IMR-90 (cell line): ENCODE data around the gene KRT222. TPM values are rescaled to one million over a fixed set of nuclear protein-coding genes. Genes with fewer than 3 reads are reported as not detected.

Experiments used
- ATAC-seq: fragments of 200-7000 bp; cut with Tn5 transposase; 2 replicates; pipeline ENCODE4 v1.9.1; 2020; ENCODE audit warnings: low read depth, mild to moderate bottlenecking, moderate library complexity
- BruUV-seq: library from RNA; stranded (reverse); fragments of 400-500 nt; replicated peaks from 2 replicates; lab custom pipeline; 2021; lab: Mats Ljungman, UMichigan
- CTCF ChIA-PET: fragments of 300-600 bp; formaldehyde crosslinking; extraction: SDS; loops from one replicate; lab custom pipeline; 2021; ENCODE audit warnings: antibody characterized with exemption; lab: Yijun Ruan, JAX
- POLR2A ChIA-PET: fragments of 300-600 bp; sonication (Branson Sonifier 250); formaldehyde crosslinking; loops from one replicate; lab custom pipeline; 2022; ENCODE audit warnings: antibody characterized with exemption; ENCODE audit not compliant: unreplicated experiment; lab: Charles Lee
- DNase-seq: peaks from one replicate; pipeline ENCODE4 v3.0.0; 2013
- H2AFZ ChIP-seq: replicated peaks from 2 replicates; pipeline ENCODE3; 2013; ENCODE audit warnings: low read length, mild to moderate bottlenecking; ENCODE audit not compliant: poor library complexity
- H2AK5ac ChIP-seq: 2 replicates; pipeline ENCODE4 v1.6.1; 2013; ENCODE audit warnings: low read depth, low read length, inconsistent platforms
- H2AK9ac ChIP-seq: replicated peaks from 2 replicates; pipeline ENCODE3; 2013; ENCODE audit warnings: mild to moderate bottlenecking, low read depth, low read length, moderate library complexity; ENCODE audit not compliant: poor library complexity
- H2BK120ac ChIP-seq: 2 replicates; pipeline ENCODE4 v1.6.1; 2013; ENCODE audit warnings: low read depth, low read length, inconsistent platforms
- H2BK15ac ChIP-seq: 3 replicates; pipeline ENCODE4 v1.6.1; 2013; ENCODE audit warnings: low read depth, low read length, inconsistent platforms
- H2BK20ac ChIP-seq: 2 replicates; pipeline ENCODE4 v1.6.1; 2013; ENCODE audit warnings: low read depth, mild to moderate bottlenecking, inconsistent platforms, low read length, moderate library complexity
- H2BK5ac ChIP-seq: 2 replicates; pipeline ENCODE4 v1.6.1; 2013; ENCODE audit warnings: mild to moderate bottlenecking, low read depth, low read length, inconsistent platforms; ENCODE audit not compliant: poor library complexity, severe bottlenecking
- H3K14ac ChIP-seq: replicated peaks from 2 replicates; pipeline ENCODE4 v1.6.1; 2013; ENCODE audit warnings: low read depth, low read length, inconsistent platforms
- H3K18ac ChIP-seq: 2 replicates; pipeline ENCODE4 v1.6.1; 2013; ENCODE audit warnings: low read depth, low read length, control low read depth
- H3K23ac ChIP-seq: 2 replicates; pipeline ENCODE4 v1.6.1; 2013; ENCODE audit warnings: low read depth, low read length, inconsistent platforms
- H3K27ac ChIP-seq: 2 replicates; pipeline ENCODE4 v1.5.1; 2013; ENCODE audit warnings: mild to moderate bottlenecking, control low read depth, low read length; ENCODE audit not compliant: insufficient read depth
- H3K27me3 ChIP-seq: 2 replicates; pipeline ENCODE4 v1.6.1; 2013; ENCODE audit warnings: low read length; ENCODE audit not compliant: control insufficient read depth, insufficient read depth
- H3K36me3 ChIP-seq: 2 replicates; pipeline ENCODE4 v1.6.1; 2013; ENCODE audit warnings: low read length, mixed read lengths; ENCODE audit not compliant: control insufficient read depth, insufficient read depth
- H3K4ac ChIP-seq: 2 replicates; pipeline ENCODE4 v1.6.1; 2013; ENCODE audit warnings: low read depth, low read length, inconsistent platforms
- H3K4me1 ChIP-seq: 2 replicates; pipeline ENCODE4 v1.6.1; 2013; ENCODE audit warnings: low read length, mixed read lengths; ENCODE audit not compliant: control insufficient read depth, insufficient read depth
- H3K4me2 ChIP-seq: 2 replicates; pipeline ENCODE4 v1.6.1; 2013; ENCODE audit warnings: low read depth, mild to moderate bottlenecking, control low read depth, low read length, moderate library complexity
- H3K4me3 ChIP-seq: 2 replicates; pipeline ENCODE4 v1.5.1; 2013; ENCODE audit warnings: low read depth, mild to moderate bottlenecking, control low read depth, low read length, moderate library complexity; ENCODE audit not compliant: insufficient read depth
- H3K56ac ChIP-seq: 2 replicates; pipeline ENCODE4 v1.6.1; 2013; ENCODE audit warnings: low read length, inconsistent platforms; ENCODE audit not compliant: insufficient read depth; ENCODE audit errors: extremely low read depth
- H3K79me1 ChIP-seq, 2 experiments: 2 replicates each; pipeline ENCODE4 v1.6.1; 2013; ENCODE audit warnings: low read length in 2 of 2, inconsistent platforms in 1 of 2, low read depth in 1 of 2
- H3K9ac ChIP-seq: 2 replicates; pipeline ENCODE4 v1.6.1; 2013; ENCODE audit warnings: low read depth, low read length, control low read depth
- H3K9me1 ChIP-seq: 2 replicates; pipeline ENCODE4 v1.6.1; 2013; ENCODE audit warnings: low read length, inconsistent platforms; ENCODE audit not compliant: insufficient read depth
- H3K9me3 ChIP-seq: 2 replicates; pipeline ENCODE4 v1.6.1; 2013; ENCODE audit warnings: low read length; ENCODE audit not compliant: control insufficient read depth, insufficient read depth
- H4K20me1 ChIP-seq: 2 replicates; pipeline ENCODE4 v1.6.1; 2013; ENCODE audit warnings: low read length, inconsistent platforms; ENCODE audit not compliant: insufficient read depth
- H4K5ac ChIP-seq: 2 replicates; pipeline ENCODE4 v1.6.1; 2013; ENCODE audit warnings: mild to moderate bottlenecking, low read depth, low read length, control low read depth
- H4K8ac ChIP-seq, 2 experiments: 2 replicates each; pipeline ENCODE4 v1.6.1; 2013; ENCODE audit warnings: low read depth in 2 of 2, low read length in 2 of 2, control low read depth in 1 of 2, inconsistent platforms in 1 of 2
- H4K91ac ChIP-seq: 2 replicates; pipeline ENCODE4 v1.6.1; 2013; ENCODE audit warnings: low read depth, low read length, inconsistent platforms; ENCODE audit not compliant: insufficient read depth
- BHLHE40 ChIP-seq: fragments of 150-350 bp; IDR thresholded peaks from 2 replicates; pipeline ENCODE4 v1.6.1; 2016; ENCODE audit warnings: mild to moderate bottlenecking, low read depth, low read length
- CEBPB ChIP-seq: IDR thresholded peaks from 2 replicates; pipeline ENCODE4 v1.6.1; 2012; ENCODE audit warnings: low read depth, low read length, improper control_type of control experiment
- CHD1 ChIP-seq: IDR thresholded peaks from 2 replicates; pipeline ENCODE4 v1.6.1; 2012; ENCODE audit warnings: low read depth, low read length, improper control_type of control experiment
- FOS ChIP-seq: fragments of 150-350 bp; IDR thresholded peaks from 2 replicates; pipeline ENCODE4 v1.6.1; 2016; ENCODE audit warnings: low read depth, low read length
- MAFK ChIP-seq: IDR thresholded peaks from 2 replicates; pipeline ENCODE4 v1.6.1; 2012; ENCODE audit warnings: low read depth, low read length, improper control_type of control experiment
- MAZ ChIP-seq: IDR thresholded peaks from 2 replicates; pipeline ENCODE4 v1.6.1; 2012; ENCODE audit warnings: low read depth, mild to moderate bottlenecking, low read length, improper control_type of control experiment, moderate library complexity, borderline replicate concordance
- MXI1 ChIP-seq: IDR thresholded peaks from 2 replicates; pipeline ENCODE4 v1.6.1; 2012; ENCODE audit warnings: low read depth, mild to moderate bottlenecking, low read length, moderate library complexity, borderline replicate concordance
- NFE2L2 ChIP-seq: fragments of 150-350 bp; IDR thresholded peaks from 2 replicates; pipeline ENCODE4 v1.6.1; 2016; ENCODE audit warnings: low read depth, mild to moderate bottlenecking, low read length
- POLR2A ChIP-seq: IDR thresholded peaks from 2 replicates; pipeline ENCODE4 v1.6.1; 2012; ENCODE audit warnings: mild to moderate bottlenecking, low read depth, low read length
- RAD21 ChIP-seq: IDR thresholded peaks from 2 replicates; pipeline ENCODE4 v1.6.1; 2012; ENCODE audit warnings: low read length, improper control_type of control experiment
- RCOR1 ChIP-seq: IDR thresholded peaks from 2 replicates; pipeline ENCODE4 v1.6.1; 2012; ENCODE audit warnings: mild to moderate bottlenecking, low read length, improper control_type of control experiment; ENCODE audit not compliant: insufficient replicate concordance
- RFX5 ChIP-seq: IDR thresholded peaks from 2 replicates; pipeline ENCODE4 v1.8.0; 2012; ENCODE audit warnings: low read depth, mild to moderate bottlenecking, low read length, moderate library complexity
- SMC3 ChIP-seq: fragments of 150-350 bp; IDR thresholded peaks from 2 replicates; pipeline ENCODE4 v1.6.1; 2016; ENCODE audit warnings: low read depth, mild to moderate bottlenecking, antibody characterized with exemption, low read length, moderate library complexity
- WGBS, 2 experiments: methylation state at CpG; one replicate each; pipeline versions ENCODE4 v1.1.5 to v1.1.7; 2013; ENCODE audit warnings: missing lambda C conversion rate in 2 of 2; ENCODE audit not compliant: insufficient read length in 1 of 2; ENCODE audit errors: extremely low coverage in 2 of 2; 5-methylcytosine and 5-hydroxymethylcytosine counted together
- dilution Hi-C: fragments of 300-500 bp; cut with HindIII; formaldehyde crosslinking; loops from one replicate; pipeline ENCODE4 v1.14.3; 2018; ENCODE audit warnings: low sequenced_read_pairs; ENCODE audit not compliant: unreplicated experiment
- in situ Hi-C: fragments of 300-500 bp; cut with MboI; formaldehyde crosslinking; loops from 3 replicates; pipeline ENCODE4 v1.14.3; 2019; ENCODE audit warnings: low sequenced_read_pairs, inconsistent platforms, mixed read lengths
- intact Hi-C: fragments of 100-400 bp; cut with micrococcal nuclease; formaldehyde crosslinking; loops from 2 replicates; pipeline ENCODE4 v1.10.0; 2022
- polyA plus RNA-seq, 3 experiments: library from polyadenylated mRNA; depleted of rRNA; stranded (reverse); fragments of >200 nt; gene quantifications; 2 replicates each; pipeline ENCODE4 v1.2.3, GENCODE V29; 2012; ENCODE audit warnings: low replicate concordance in 1 of 3
- total RNA-seq: library from RNA; depleted of rRNA; stranded (reverse); fragments of >200 nt; gene quantifications from 2 replicates; pipeline ENCODE4 v1.2.3, GENCODE V29; 2012
- TF ChIP-seq, protein P1 (sequence below): fragments of 150-350 bp; IDR thresholded peaks from 2 replicates; pipeline ENCODE4 v1.6.1; 2017; ENCODE audit warnings: mild to moderate bottlenecking, antibody characterized with exemption, low read length, low read depth
- TF ChIP-seq, protein P2 (sequence below): fragments of 150-350 bp; IDR thresholded peaks from 2 replicates; pipeline ENCODE4 v1.6.1; 2016; ENCODE audit warnings: low read depth, mild to moderate bottlenecking, low read length, moderate library complexity, borderline replicate concordance
- TF ChIP-seq, protein P3 (sequence below): conservative IDR thresholded peaks from 2 replicates; pipeline ENCODE4 v1.5.1; 2012; ENCODE audit warnings: mild to moderate bottlenecking, low read depth, low read length, improper control_type of control experiment

The KRT222 gene
- total and polyA plus RNA-seq, 2 of the 4 experiments (the other 2 are of a cell fraction) = not detected

DNA sequence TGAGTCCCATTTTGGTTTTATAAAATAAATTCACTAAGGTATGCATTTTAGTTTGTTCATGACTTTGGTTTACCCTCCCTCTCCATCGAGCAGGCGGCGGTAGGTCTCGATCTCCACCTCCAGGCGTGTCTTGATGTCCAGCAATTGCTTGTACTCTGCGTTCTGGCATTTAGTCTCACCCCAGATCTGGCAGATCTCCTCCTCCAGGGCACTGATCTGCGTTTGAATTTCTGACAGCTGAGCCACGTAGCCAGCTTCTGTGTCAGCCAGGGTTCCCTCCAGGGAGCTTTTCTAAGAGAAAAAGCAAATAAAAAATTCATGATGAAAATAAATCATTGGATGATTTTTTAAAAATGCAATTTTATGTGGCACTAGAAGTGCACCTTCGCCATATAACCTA, 34.4 kb upstream of the KRT222 start:
- no peaks in the 10 kb centered on the region for H3K79me1 ChIP-seq
- CTCF ChIA-PET = no interaction called here

More for the DNA sequence above, 34.4 kb upstream of the KRT222 start:
- no peaks in the 10 kb centered on the region; the same call in 1 of the 2 replicates for H3K9me3 ChIP-seq
- H4K20me1 ChIP-seq = no peaks in the 10 kb centered on the region
- no peak overlapping the region for H2BK20ac ChIP-seq
- H2AK5ac ChIP-seq = no peak overlapping the region
- H3K9me1 ChIP-seq = no peaks in the 10 kb centered on the region
- no peaks in the 10 kb centered on the region for H3K4me1 ChIP-seq
- no peak overlapping the region for H3K56ac ChIP-seq
- no peak overlapping the region for H2BK15ac ChIP-seq
- no peak overlapping the region for H3K23ac ChIP-seq
- no peak overlapping the region for H3K4ac ChIP-seq
- no peak overlapping the region for H2AK9ac ChIP-seq
- POLR2A ChIA-PET = no interaction called here
- no peak overlapping the region for H4K91ac ChIP-seq
- no peak overlapping the region for H4K8ac ChIP-seq
- H2BK5ac ChIP-seq = no peak overlapping the region
- H3K4me3 ChIP-seq = no peak overlapping the region
- in situ Hi-C loops (no loop called here), dilution Hi-C loops (no loop called here), intact Hi-C loops (no loop called here)
- H3K36me3 ChIP-seq = no peaks in the 10 kb centered on the region
- WGBS, 2 experiments = 40% methylated on average over 1 of the region's 9 CpGs; no CpG with 5 or more reads in 1 of the 2 experiments
- no TSS peak for BruUV-seq
- peaks cover 61% of the 10 kb centered on the region for H3K27me3 ChIP-seq
- TF ChIP-seq CHD1 = no peak
- no peak for TF ChIP-seq MAZ
- no peak for TF ChIP-seq FOS
- no peak for TF ChIP-seq SMC3
- no peak for TF ChIP-seq RCOR1
- no peak for TF ChIP-seq NFE2L2
- TF ChIP-seq, protein P1, sequence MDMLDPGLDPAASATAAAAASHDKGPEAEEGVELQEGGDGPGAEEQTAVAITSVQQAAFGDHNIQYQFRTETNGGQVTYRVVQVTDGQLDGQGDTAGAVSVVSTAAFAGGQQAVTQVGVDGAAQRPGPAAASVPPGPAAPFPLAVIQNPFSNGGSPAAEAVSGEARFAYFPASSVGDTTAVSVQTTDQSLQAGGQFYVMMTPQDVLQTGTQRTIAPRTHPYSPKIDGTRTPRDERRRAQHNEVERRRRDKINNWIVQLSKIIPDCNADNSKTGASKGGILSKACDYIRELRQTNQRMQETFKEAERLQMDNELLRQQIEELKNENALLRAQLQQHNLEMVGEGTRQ = no peak
- TF ChIP-seq POLR2A = no peak
- no peak for TF ChIP-seq BHLHE40
- no peak for TF ChIP-seq MXI1
- TF ChIP-seq, protein P2, sequence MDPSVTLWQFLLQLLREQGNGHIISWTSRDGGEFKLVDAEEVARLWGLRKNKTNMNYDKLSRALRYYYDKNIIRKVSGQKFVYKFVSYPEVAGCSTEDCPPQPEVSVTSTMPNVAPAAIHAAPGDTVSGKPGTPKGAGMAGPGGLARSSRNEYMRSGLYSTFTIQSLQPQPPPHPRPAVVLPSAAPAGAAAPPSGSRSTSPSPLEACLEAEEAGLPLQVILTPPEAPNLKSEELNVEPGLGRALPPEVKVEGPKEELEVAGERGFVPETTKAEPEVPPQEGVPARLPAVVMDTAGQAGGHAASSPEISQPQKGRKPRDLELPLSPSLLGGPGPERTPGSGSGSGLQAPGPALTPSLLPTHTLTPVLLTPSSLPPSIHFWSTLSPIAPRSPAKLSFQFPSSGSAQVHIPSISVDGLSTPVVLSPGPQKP = no peak
- TF ChIP-seq CEBPB = no peak
- no peak for TF ChIP-seq RAD21
- TF ChIP-seq MAFK = no peak
- no peak for TF ChIP-seq RFX5
- TF ChIP-seq, protein P3, sequence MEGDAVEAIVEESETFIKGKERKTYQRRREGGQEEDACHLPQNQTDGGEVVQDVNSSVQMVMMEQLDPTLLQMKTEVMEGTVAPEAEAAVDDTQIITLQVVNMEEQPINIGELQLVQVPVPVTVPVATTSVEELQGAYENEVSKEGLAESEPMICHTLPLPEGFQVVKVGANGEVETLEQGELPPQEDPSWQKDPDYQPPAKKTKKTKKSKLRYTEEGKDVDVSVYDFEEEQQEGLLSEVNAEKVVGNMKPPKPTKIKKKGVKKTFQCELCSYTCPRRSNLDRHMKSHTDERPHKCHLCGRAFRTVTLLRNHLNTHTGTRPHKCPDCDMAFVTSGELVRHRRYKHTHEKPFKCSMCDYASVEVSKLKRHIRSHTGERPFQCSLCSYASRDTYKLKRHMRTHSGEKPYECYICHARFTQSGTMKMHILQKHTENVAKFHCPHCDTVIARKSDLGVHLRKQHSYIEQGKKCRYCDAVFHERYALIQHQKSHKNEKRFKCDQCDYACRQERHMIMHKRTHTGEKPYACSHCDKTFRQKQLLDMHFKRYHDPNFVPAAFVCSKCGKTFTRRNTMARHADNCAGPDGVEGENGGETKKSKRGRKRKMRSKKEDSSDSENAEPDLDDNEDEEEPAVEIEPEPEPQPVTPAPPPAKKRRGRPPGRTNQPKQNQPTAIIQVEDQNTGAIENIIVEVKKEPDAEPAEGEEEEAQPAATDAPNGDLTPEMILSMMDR = no peak
- no peak overlapping the region for H3K27ac ChIP-seq
- no peak overlapping the region for H3K18ac ChIP-seq
- no peak overlapping the region for H2AFZ ChIP-seq
- H3K4me2 ChIP-seq = no peak overlapping the region
- H3K9ac ChIP-seq = no peak overlapping the region
- ATAC-seq (no peak), DNase-seq (no peak)
- H4K5ac ChIP-seq = no peak overlapping the region
- no peak overlapping the region for H3K14ac ChIP-seq
- H2BK120ac ChIP-seq = no peak overlapping the region
